Panc1 (cell line): Measurements from ENCODE around the gene EXOSC7. TPM values are rescaled to one million over a fixed set of nuclear protein-coding genes. Genes with fewer than 3 reads are reported as not detected.

Source experiments
- ATAC-seq: fragments of 200-7000 bp; cut with Tn5 transposase; 2 replicates; pipeline ENCODE4 v1.9.1; 2020; ENCODE audit warnings: mild to moderate bottlenecking, moderate library complexity
- Bru-seq: library from RNA; stranded (reverse); fragments of 400-500 nt; gene quantifications from one replicate; lab custom pipeline; 2021; lab: Mats Ljungman, UMichigan
- BruChase-seq, 2 experiments: library from RNA; stranded (reverse); fragments of 400-500 nt; gene quantifications; one replicate each; lab custom pipeline; 2021; lab: Mats Ljungman, UMichigan
- BruUV-seq: library from RNA; stranded (reverse); fragments of 400-500 nt; replicated peaks from 2 replicates; lab custom pipeline; 2021; lab: Mats Ljungman, UMichigan
- CTCF ChIA-PET: fragments of 300-600 bp; sonication (Branson Sonifier 250); formaldehyde crosslinking; loops from one replicate; lab custom pipeline; 2022; ENCODE audit warnings: antibody characterized with exemption; lab: Charles Lee
- POLR2A ChIA-PET: fragments of 300-600 bp; sonication (Branson Sonifier 250); formaldehyde crosslinking; loops from one replicate; lab custom pipeline; 2022; ENCODE audit warnings: antibody characterized with exemption; lab: Charles Lee
- DNase-seq: peaks from one replicate; pipeline ENCODE4 v3.0.0-alpha.2; 2010; ENCODE audit warnings: low read depth, low spot score
- H3K27ac ChIP-seq: 2 replicates; pipeline ENCODE4 v1.5.1; 2011; ENCODE audit warnings: mild to moderate bottlenecking, low read length, inconsistent platforms
- H3K27me3 ChIP-seq: fragments of 200-500 bp; sonication (Bioruptor generic); 2 replicates; pipeline ENCODE4 v1.6.0; 2014; ENCODE audit warnings: low read length, inconsistent platforms; ENCODE audit not compliant: control insufficient read depth, insufficient read depth
- H3K36me3 ChIP-seq: fragments of 200-500 bp; sonication (Bioruptor generic); 2 replicates; pipeline ENCODE4 v1.5.1; 2014; ENCODE audit warnings: inconsistent platforms, mild to moderate bottlenecking, low read length, moderate library complexity; ENCODE audit not compliant: control insufficient read depth, insufficient read depth
- H3K4me1 ChIP-seq: 2 replicates; pipeline ENCODE4 v1.5.1; 2011; ENCODE audit warnings: inconsistent platforms, mild to moderate bottlenecking, low read length, moderate library complexity; ENCODE audit not compliant: control insufficient read depth, insufficient read depth
- H3K4me3 ChIP-seq, 2 experiments: 2 replicates each; pipeline ENCODE4 v1.5.1; 2011 to 2012; ENCODE audit warnings: low read depth in 2 of 2, low read length in 2 of 2, mild to moderate bottlenecking in 2 of 2, inconsistent platforms in 1 of 2, moderate library complexity in 1 of 2
- H3K9me3 ChIP-seq: fragments of 200-500 bp; sonication (Bioruptor generic); 2 replicates; pipeline ENCODE4 v1.5.1; 2014; ENCODE audit warnings: low read depth, mild to moderate bottlenecking, inconsistent platforms, low read length, moderate library complexity; ENCODE audit not compliant: control insufficient read depth, insufficient read depth
- CTCF ChIP-seq: fragments of 450-650 bp; IDR thresholded peaks from 2 replicates; pipeline ENCODE4 v1.5.1; 2017; ENCODE audit warnings: mild to moderate bottlenecking
- POLR2AphosphoS5 ChIP-seq: IDR thresholded peaks from 2 replicates; pipeline ENCODE4 v1.6.1; 2012; ENCODE audit warnings: mild to moderate bottlenecking, low read depth, low read length, moderate library complexity
- REST ChIP-seq, 2 experiments: IDR thresholded peaks; 2 replicates each; pipeline ENCODE4 v1.6.1; 2011 to 2012; ENCODE audit warnings: low read depth in 2 of 2, control low read depth in 1 of 2, low read length in 1 of 2, mild to moderate bottlenecking in 1 of 2, moderate library complexity in 1 of 2; ENCODE audit not compliant: insufficient read depth in 1 of 2
- SIN3A ChIP-seq: IDR thresholded peaks from 2 replicates; pipeline ENCODE4 v1.6.1; 2012; ENCODE audit warnings: low read depth, mild to moderate bottlenecking, low read length, moderate library complexity, borderline replicate concordance; ENCODE audit not compliant: insufficient read depth
- TCF7L2 ChIP-seq: IDR thresholded peaks from 2 replicates; pipeline ENCODE4 v1.6.1; 2011; ENCODE audit warnings: mild to moderate bottlenecking, low read depth, low read length, inconsistent platforms
- in situ Hi-C: cut with HindIII; loops from 2 replicates; pipeline ENCODE4 v1.10.0; 2016; ENCODE audit warnings: low sequenced_read_pairs, low pct_unique_long_range_greater_than_20kb
- intact Hi-C: fragments of 100-400 bp; cut with micrococcal nuclease; formaldehyde crosslinking; loops from one replicate; pipeline ENCODE4 v1.10.0; 2022; ENCODE audit not compliant: unreplicated experiment
- long read RNA-seq: library from polyadenylated mRNA; unstranded; transcript quantifications from one replicate; pipeline ENCODE4 v2.0.0, GENCODE V29; 2021; ENCODE audit not compliant: unreplicated experiment
- polyA plus RNA-seq: library from polyadenylated mRNA; unstranded; fragments of >200 nt; gene quantifications from one replicate; pipeline ENCODE4 v1.2.1, GENCODE V29; 2012; ENCODE audit warnings: missing spikeins; ENCODE audit not compliant: insufficient read length
- total RNA-seq: library from RNA; stranded (reverse); gene quantifications from one replicate; pipeline ENCODE4 v1.2.1, GENCODE V29; 2021; ENCODE audit not compliant: unreplicated experiment

Gene EXOSC7
- total RNA-seq (38.4 TPM), Bru-seq, nascent RNA (percentile 75 among the genes with signal in this experiment), BruChase-seq, experiment 1, labeled RNA remaining after a 2-hour chase (percentile 69 among the genes with signal in this experiment), BruChase-seq, experiment 2, labeled RNA remaining after a 6-hour chase (percentile 70 among the genes with signal in this experiment)
- polyA plus RNA-seq = 69.9 TPM
- long read RNA-seq, transcript EXOSC7-201 (8 exons, 1,055 nt) = major isoform, 31 of 45 reads
- long read RNA-seq, partial matches to known transcripts = 3 of 45 reads
- long read RNA-seq, other reads (novel, unspliced or antisense) = 8 of 45 reads

- Histone ChIP-seq H3K9me3 (no peaks in the 10 kb centered on the region), H3K4me1 (peaks cover 9% of the 10 kb centered on the region), H3K27me3 (no peaks in the 10 kb centered on the region), H3K27ac (peak within 1 kb of the TSS; percentile 93), H3K4me3 (peak within 1 kb of the TSS; percentile 81 to 93), H3K36me3 (peaks cover 4% of the 10 kb centered on the region; the same call in 1 of the 2 replicates)
- no peak for DNase-seq
- CTCF ChIA-PET = no interaction called here
- TF ChIP-seq TCF7L2 = no peak
- 0 out of 4 replicates have a peak, but pooled peaks of 1 of the 2 experiments have one; percentile 30 for TF ChIP-seq REST (IDR thresholded peaks at IDR 0.05; ENCODE audit: insufficient read depth in 1 of 2, low read depth in 2 of 2, low read length in 1 of 2)
- TF ChIP-seq SIN3A = peak; percentile 52; the same call in 1 of the 2 replicates
- peak; percentile 70 for TF ChIP-seq POLR2AphosphoS5
- no peak for TF ChIP-seq CTCF
- BruUV-seq = no TSS peak
- POLR2A ChIA-PET = interaction anchor here (0.6 to 1.2 kb wide), 3 partner anchors 10 to 63 kb away, joined by 3 to 13 read pairs (median 3); no protein-coding TSS in a partner anchor
- in situ Hi-C loops = no loop called here
- ATAC-seq = peak; percentile 90
- intact Hi-C loops = no loop called here
Observed at GRCh38 chr3:44976002-44976815, at the start of gene EXOSC7, which contains the start of gene ZDHHC3. Gene EXOSC7, plus strand, starts transcription at chr3:44976244. Its CDS starts 34 bp downstream, at chr3:44976278. Gene ZDHHC3, minus strand, starts transcription at chr3:44976174. Its CDS starts 16,738 bp downstream, at chr3:44959436.

- no TSS peak for BruUV-seq
- H3K36me3 ChIP-seq = no peaks in the 10 kb centered on the region
- ChIA-PET CTCF (no interaction called here), POLR2A (no interaction called here)
- ATAC-seq (no peak), DNase-seq (no peak)
- intact Hi-C loops = no loop called here
- no peaks in the 10 kb centered on the region for H3K4me1 ChIP-seq
- TF ChIP-seq POLR2AphosphoS5 (no peak), CTCF (no peak), TCF7L2 (no peak), SIN3A (no peak), REST (IDR thresholded peaks at IDR 0.05; ENCODE audit: insufficient read depth in 1 of 2, low read depth in 2 of 2, low read length in 1 of 2) (no peak)
- no peaks in the 10 kb centered on the region for H3K9me3 ChIP-seq
- no peak overlapping the region for H3K4me3 ChIP-seq
- no peak overlapping the region for H3K27ac ChIP-seq
- no peaks in the 10 kb centered on the region for H3K27me3 ChIP-seq
- in situ Hi-C loops = no loop called here
Observed at GRCh38 chr3:44926921-44927320, 49.1 kb upstream of the EXOSC7 start.
